Measurements from ENCODE around the gene HLA-DOA.

HLA-DOA gene

GRCh38 chr6:33017018-33017417 lies 7.6 kb upstream of the HLA-DOA start:
- Histone ChIP-seq H3K4me2 (ENCODE audit: low read length) (no peak overlapping the region), H3K27me3 (ENCODE audit: low read depth, low read length) (no peaks in the 10 kb centered on the region), H3K79me2 (ENCODE audit: low read length) (no peaks in the 10 kb centered on the region), H2AFZ (ENCODE audit: low read depth, low read length) (no peak overlapping the region), H3K36me3 (replicated peaks; ENCODE audit: low read depth, low read length) (no peaks in the 10 kb centered on the region), H3K9me3 (ENCODE audit: insufficient read depth, low read length) (no peaks in the 10 kb centered on the region), H3K9ac (ENCODE audit: low read length) (no peak overlapping the region), H3K4me1 (ENCODE audit: low read length) (peaks cover 41% of the 10 kb centered on the region), H4K20me1 (ENCODE audit: insufficient read depth, low read length) (no peaks in the 10 kb centered on the region), H3K4me3 (ENCODE audit: low read length) (no peak overlapping the region), H3K27ac (ENCODE audit: low read length) (no peak overlapping the region)
- no peak for TF ChIP-seq EZH2phosphoT487 (IDR thresholded peaks at IDR 0.05; ENCODE audit: low read depth)
- TF ChIP-seq, protein P1, sequence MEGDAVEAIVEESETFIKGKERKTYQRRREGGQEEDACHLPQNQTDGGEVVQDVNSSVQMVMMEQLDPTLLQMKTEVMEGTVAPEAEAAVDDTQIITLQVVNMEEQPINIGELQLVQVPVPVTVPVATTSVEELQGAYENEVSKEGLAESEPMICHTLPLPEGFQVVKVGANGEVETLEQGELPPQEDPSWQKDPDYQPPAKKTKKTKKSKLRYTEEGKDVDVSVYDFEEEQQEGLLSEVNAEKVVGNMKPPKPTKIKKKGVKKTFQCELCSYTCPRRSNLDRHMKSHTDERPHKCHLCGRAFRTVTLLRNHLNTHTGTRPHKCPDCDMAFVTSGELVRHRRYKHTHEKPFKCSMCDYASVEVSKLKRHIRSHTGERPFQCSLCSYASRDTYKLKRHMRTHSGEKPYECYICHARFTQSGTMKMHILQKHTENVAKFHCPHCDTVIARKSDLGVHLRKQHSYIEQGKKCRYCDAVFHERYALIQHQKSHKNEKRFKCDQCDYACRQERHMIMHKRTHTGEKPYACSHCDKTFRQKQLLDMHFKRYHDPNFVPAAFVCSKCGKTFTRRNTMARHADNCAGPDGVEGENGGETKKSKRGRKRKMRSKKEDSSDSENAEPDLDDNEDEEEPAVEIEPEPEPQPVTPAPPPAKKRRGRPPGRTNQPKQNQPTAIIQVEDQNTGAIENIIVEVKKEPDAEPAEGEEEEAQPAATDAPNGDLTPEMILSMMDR (IDR thresholded peaks at IDR 0.05; ENCODE audit: low read depth, low read length) = no peak

DNA sequence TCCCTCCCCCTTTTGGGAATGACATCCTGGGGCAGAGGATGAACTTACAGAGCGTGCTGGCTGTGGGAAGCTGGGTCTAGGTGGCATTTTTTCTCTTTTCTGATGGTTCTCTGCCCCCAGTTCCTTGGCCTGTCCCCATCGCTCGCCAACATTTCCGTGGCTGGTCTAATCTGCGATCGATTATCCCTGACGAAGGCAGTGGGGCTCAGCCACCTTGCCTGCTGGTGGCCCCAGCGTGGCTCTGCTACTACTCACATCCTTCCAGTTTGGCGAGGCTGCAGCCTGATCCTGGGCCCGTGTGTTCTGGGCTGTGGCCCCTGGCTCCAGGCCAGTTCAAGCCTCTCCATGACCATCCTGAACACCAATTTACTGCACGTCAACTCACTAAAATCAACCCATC lies 6.4 kb upstream of the HLA-DOA start:
- Histone ChIP-seq H3K79me2 (ENCODE audit: low read length) (no peaks in the 10 kb centered on the region), H3K4me2 (ENCODE audit: low read length) (no peak overlapping the region), H3K27me3 (ENCODE audit: low read depth, low read length) (no peaks in the 10 kb centered on the region), H3K4me3 (ENCODE audit: low read length) (no peak overlapping the region), H3K9ac (ENCODE audit: low read length) (no peak overlapping the region), H3K9me3 (ENCODE audit: insufficient read depth, low read length) (no peaks in the 10 kb centered on the region), H3K36me3 (replicated peaks; ENCODE audit: low read depth, low read length) (no peaks in the 10 kb centered on the region), H3K4me1 (ENCODE audit: low read length) (peaks cover 41% of the 10 kb centered on the region), H3K27ac (ENCODE audit: low read length) (no peak overlapping the region), H4K20me1 (ENCODE audit: insufficient read depth, low read length) (no peaks in the 10 kb centered on the region), H2AFZ (ENCODE audit: low read depth, low read length) (no peak overlapping the region)
- no peak for TF ChIP-seq EZH2phosphoT487 (IDR thresholded peaks at IDR 0.05; ENCODE audit: low read depth)
- TF ChIP-seq, protein P1 (IDR thresholded peaks at IDR 0.05; ENCODE audit: low read depth, low read length) = no peak

DNA sequence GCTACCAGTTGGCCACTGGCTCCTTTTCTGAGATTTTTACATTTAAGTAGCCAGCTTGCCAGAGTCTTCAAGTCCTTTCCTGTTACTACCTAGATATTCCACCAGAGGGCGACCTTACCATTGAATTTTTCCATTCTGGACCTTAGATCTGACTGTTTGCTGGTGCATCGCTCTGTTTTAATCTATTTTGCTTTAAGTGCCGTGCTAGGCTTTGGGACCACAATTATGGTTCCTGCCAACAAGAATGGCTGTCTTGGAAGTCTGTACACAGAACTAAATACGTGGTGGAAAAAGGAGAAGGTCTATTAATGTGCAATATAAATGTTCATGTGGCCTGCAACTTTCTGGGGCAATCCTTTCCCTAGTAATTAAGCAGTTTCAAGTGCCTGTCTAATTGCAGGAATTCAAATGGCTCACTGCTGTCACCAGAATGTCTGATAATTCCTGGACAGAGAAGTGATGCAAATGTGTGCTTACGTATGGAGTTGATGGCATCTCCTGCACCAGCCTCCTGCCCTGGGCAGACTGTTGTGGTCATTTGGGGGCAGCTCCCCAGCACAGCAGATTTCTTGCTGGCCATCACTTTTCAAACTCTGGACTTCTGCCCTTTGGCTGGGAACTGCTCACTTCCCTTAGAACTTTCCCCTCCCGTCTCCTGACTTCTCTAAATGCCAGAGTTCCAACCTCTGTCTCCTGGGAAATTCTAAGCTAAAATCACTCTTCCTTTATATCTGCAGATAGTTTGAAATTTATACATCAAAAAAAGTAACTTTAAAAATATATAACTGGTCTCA lies 5.6 kb upstream of the HLA-DOA start:
- H3K27ac ChIP-seq (ENCODE audit: low read length) = no peak overlapping the region
- no peaks in the 10 kb centered on the region for H3K79me2 ChIP-seq (ENCODE audit: low read length)
- H3K9me3 ChIP-seq (ENCODE audit: insufficient read depth, low read length) = no peaks in the 10 kb centered on the region
- H3K4me1 ChIP-seq (ENCODE audit: low read length) = peaks cover 39% of the 10 kb centered on the region
- H2AFZ ChIP-seq (ENCODE audit: low read depth, low read length) = no peak overlapping the region
- no peak overlapping the region for H3K9ac ChIP-seq (ENCODE audit: low read length)
- H3K4me2 ChIP-seq (ENCODE audit: low read length) = peak overlapping the region; percentile 45
- TF ChIP-seq EZH2phosphoT487 (IDR thresholded peaks at IDR 0.05; ENCODE audit: low read depth) = no peak
- TF ChIP-seq, protein P1 (IDR thresholded peaks at IDR 0.05; ENCODE audit: low read depth, low read length) = peak; percentile 69
- no peaks in the 10 kb centered on the region for H3K27me3 ChIP-seq (ENCODE audit: low read depth, low read length)
- H4K20me1 ChIP-seq (ENCODE audit: insufficient read depth, low read length) = no peaks in the 10 kb centered on the region
- H3K36me3 ChIP-seq (replicated peaks; ENCODE audit: low read depth, low read length) = no peaks in the 10 kb centered on the region
- no peak overlapping the region for H3K4me3 ChIP-seq (ENCODE audit: low read length)

GRCh38 chr6:33013608-33014007 lies 4.2 kb upstream of the HLA-DOA start:
- Histone ChIP-seq H3K4me3 (ENCODE audit: low read length) (no peak overlapping the region), H3K9me3 (ENCODE audit: insufficient read depth, low read length) (no peaks in the 10 kb centered on the region), H3K4me1 (ENCODE audit: low read length) (peaks cover 27% of the 10 kb centered on the region), H3K9ac (ENCODE audit: low read length) (no peak overlapping the region), H3K79me2 (ENCODE audit: low read length) (peaks cover 8% of the 10 kb centered on the region), H3K27ac (ENCODE audit: low read length) (no peak overlapping the region), H3K36me3 (replicated peaks; ENCODE audit: low read depth, low read length) (no peaks in the 10 kb centered on the region), H4K20me1 (ENCODE audit: insufficient read depth, low read length) (no peaks in the 10 kb centered on the region), H2AFZ (ENCODE audit: low read depth, low read length) (no peak overlapping the region), H3K4me2 (ENCODE audit: low read length) (no peak overlapping the region), H3K27me3 (ENCODE audit: low read depth, low read length) (no peaks in the 10 kb centered on the region)
- no peak for TF ChIP-seq EZH2phosphoT487 (IDR thresholded peaks at IDR 0.05; ENCODE audit: low read depth)
- TF ChIP-seq, protein P1 (IDR thresholded peaks at IDR 0.05; ENCODE audit: low read depth, low read length) = no peak
